ENCODE data around the gene KRTAP19-3. TPM values are rescaled to one million over a fixed set of nuclear protein-coding genes. Genes with fewer than 3 reads are reported as not detected.

KRTAP19-3 gene
- total and polyA plus RNA-seq, 2 of the 8 experiments (the other 6 are each of a cell fraction or from before 2014, with no cell fraction given): not detected

DNA sequence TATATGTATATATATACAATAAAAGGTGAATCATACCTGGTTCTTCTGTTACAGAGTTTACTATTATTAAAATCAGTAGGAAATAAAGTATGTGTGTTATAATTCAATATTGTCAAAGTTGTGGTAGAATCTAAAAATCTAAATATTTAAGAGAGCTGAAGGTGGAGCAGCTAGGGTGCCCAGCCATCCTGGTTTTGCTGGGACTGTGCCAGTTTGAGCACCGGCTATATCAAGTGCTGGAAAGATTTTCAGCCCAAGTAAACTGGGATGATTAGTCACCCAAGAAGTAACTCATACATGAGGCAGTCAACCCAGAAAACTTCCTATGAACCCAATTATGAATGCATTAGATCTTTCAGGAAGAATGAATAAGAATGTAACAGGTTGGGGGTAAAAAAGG is 27.1 kb upstream of the KRTAP19-3 start:
- no peak overlapping the region for H4K5ac ChIP-seq (ENCODE audit: insufficient read length, low read depth, low read length)

More for the DNA sequence above, 27.1 kb upstream of the KRTAP19-3 start:
- H3K18ac ChIP-seq (ENCODE audit: extremely low read depth, low read length): no peak overlapping the region
- H2AFZ ChIP-seq (ENCODE audit: low read length): no peak overlapping the region
- H3K4me3 ChIP-seq (ENCODE audit: extremely low read depth in 1 of 4, insufficient read depth in 2 of 4, low read depth in 3 of 4, low read length in 4 of 4): no peak overlapping the region
- H2AK5ac ChIP-seq (ENCODE audit: low read depth, low read length): no peak overlapping the region
- no peak overlapping the region for H3K23ac ChIP-seq (ENCODE audit: insufficient read length)
- H3K4ac ChIP-seq (replicated peaks; ENCODE audit: insufficient read length, low read depth, low read length): no peak overlapping the region
- H3K56ac ChIP-seq (replicated peaks; ENCODE audit: insufficient read length, low read depth, low read length): no peak overlapping the region
- no peaks in the 10 kb centered on the region for H3K79me2 ChIP-seq (ENCODE audit: control insufficient read depth in 1 of 2, insufficient read depth in 2 of 2, low read length in 2 of 2)
- H3K4me2 ChIP-seq (ENCODE audit: insufficient read depth in 1 of 2, low read depth in 2 of 2, low read length in 2 of 2): no peak overlapping the region
- H3K14ac ChIP-seq (ENCODE audit: insufficient read length): no peak overlapping the region
- H3K9me3 ChIP-seq (ENCODE audit: insufficient read depth in 2 of 2, low read depth in 1 of 2, low read length in 1 of 2): peaks cover 0 to 4% of the 10 kb centered on the region in 2 experiments; a peak in 1 of 4 replicates
- no peak overlapping the region for H3K9ac ChIP-seq (replicated peaks in 1 of 4; ENCODE audit: extremely low read depth in 1 of 4, low read depth in 3 of 4, low read length in 3 of 4)
- no peak for FAIRE-seq
- peaks cover 0 to 3% (median 0%) of the 10 kb centered on the region in 4 experiments; a peak in 1 of 8 replicates for H3K36me3 ChIP-seq (ENCODE audit: control insufficient read depth in 2 of 4, insufficient read depth in 4 of 4, low read length in 3 of 4)
- no peak for DNase-seq (ENCODE audit: low read depth in 1 of 2, low spot score in 2 of 2)
- ChIA-PET CTCF (ENCODE audit: partially characterized antibody) (no interaction called here), POLR2A (ENCODE audit: partially characterized antibody) (no interaction called here)
- H3K23me2 ChIP-seq (ENCODE audit: low read depth, low read length): no peaks in the 10 kb centered on the region
- no peak overlapping the region for H4K91ac ChIP-seq (replicated peaks; ENCODE audit: insufficient read length, low read length)
- H2BK15ac ChIP-seq (ENCODE audit: low read length): no peak overlapping the region
- WGBS, 2 experiments (ENCODE audit: extremely low coverage in 1 of 2, insufficient coverage in 1 of 2, insufficient read length in 1 of 2, insufficient replicate concordance in 2 of 2, low coverage in 1 of 2, low lambda C conversion rate in 2 of 2, missing lambda C conversion rate in 1 of 2): 100% methylated on average over 1 of the region's 1 CpG; no CpG with 5 or more reads in 1 of the 2 experiments
- H3K79me1 ChIP-seq (ENCODE audit: low read depth, low read length): no peaks in the 10 kb centered on the region
- H2BK20ac ChIP-seq (ENCODE audit: low read length): no peak overlapping the region
- H3K4me1 ChIP-seq (replicated peaks in 1 of 4; ENCODE audit: control insufficient read depth in 3 of 4, insufficient read depth in 4 of 4, low read length in 3 of 4): no peaks in the 10 kb centered on the region
- no peak for TF ChIP-seq ATF3 (IDR thresholded peaks at IDR 0.05; ENCODE audit: insufficient read depth, low read depth, low read length)
- TF ChIP-seq, protein P1, sequence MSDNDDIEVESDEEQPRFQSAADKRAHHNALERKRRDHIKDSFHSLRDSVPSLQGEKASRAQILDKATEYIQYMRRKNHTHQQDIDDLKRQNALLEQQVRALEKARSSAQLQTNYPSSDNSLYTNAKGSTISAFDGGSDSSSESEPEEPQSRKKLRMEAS (IDR thresholded peaks at IDR 0.05): no peak
- no peak for TF ChIP-seq SP4 (IDR thresholded peaks at IDR 0.05; ENCODE audit: low read length)
- no peak for TF ChIP-seq EZH2 (IDR thresholded peaks at IDR 0.05; ENCODE audit: low read depth, low read length, severe bottlenecking)
- no peak for TF ChIP-seq TEAD4 (IDR thresholded peaks at IDR 0.05; ENCODE audit: low read depth, low read length)
- no peak for TF ChIP-seq ZNF274 (IDR thresholded peaks at IDR 0.05; ENCODE audit: borderline replicate concordance, extremely low read depth, low read length)
- TF ChIP-seq EGR1 (IDR thresholded peaks at IDR 0.05; ENCODE audit: borderline replicate concordance, low read depth, low read length): no peak
- TF ChIP-seq SP2 (IDR thresholded peaks at IDR 0.05; ENCODE audit: low read length): no peak
- no peak for TF ChIP-seq RXRA (IDR thresholded peaks at IDR 0.05; ENCODE audit: insufficient read depth, low read depth, low read length)
- TF ChIP-seq GABPA (IDR thresholded peaks at IDR 0.05; ENCODE audit: borderline replicate concordance, insufficient read depth, low read length): no peak
- no peak for TF ChIP-seq JUN (IDR thresholded peaks at IDR 0.05; ENCODE audit: low read depth, low read length)
- TF ChIP-seq CBX8 (IDR thresholded peaks at IDR 0.05; ENCODE audit: borderline replicate concordance, low read depth, low read length): no peak
- no peak for TF ChIP-seq YY1 (IDR thresholded peaks at IDR 0.05; ENCODE audit: low read depth, low read length)
- no peak overlapping the region for H2BK120ac ChIP-seq (replicated peaks; ENCODE audit: low read depth, low read length)
- H3K27ac ChIP-seq (ENCODE audit: low read depth, low read length): no peak overlapping the region
- H4K20me1 ChIP-seq (replicated peaks in 1 of 2; ENCODE audit: control insufficient read depth in 1 of 2, insufficient read depth in 2 of 2, low read length in 2 of 2): no peaks in the 10 kb centered on the region
- H2BK5ac ChIP-seq (ENCODE audit: low read depth, low read length): no peak overlapping the region
- no peak overlapping the region for H4K8ac ChIP-seq (ENCODE audit: extremely low read depth, insufficient read depth, low read length)
- H3K27me3 ChIP-seq (replicated peaks in 1 of 4; ENCODE audit: control insufficient read depth in 3 of 4, extremely low read depth in 1 of 4, insufficient read depth in 3 of 4, low read length in 3 of 4): no peaks in the 10 kb centered on the region
- no peak overlapping the region for H2BK12ac ChIP-seq (ENCODE audit: low read depth, low read length)

Measured in H1 (cell line).